ENCODE data around the gene ARRB1.

GRCh38 chr11:75265851-75266531 is 85.5 kb downstream of the ARRB1 start:
- no peak for TF ChIP-seq CTCF (IDR thresholded peaks at IDR 0.05)
- TF ChIP-seq POLR2A (IDR thresholded peaks at IDR 0.05), result no peak
- no peak for TF ChIP-seq POLR2AphosphoS5 (IDR thresholded peaks at IDR 0.05; ENCODE audit: insufficient read depth in 1 of 2, low read depth in 1 of 2)
